Measurements from ENCODE around the gene PRR30. TPM values are rescaled to one million over a fixed set of nuclear protein-coding genes. Genes with fewer than 3 reads are reported as not detected.
A peak's percentile ranks its signal among the peaks of the same experiment; 100 is the strongest.

The PRR30 gene
- total and polyA plus RNA-seq, 7 donors = not detected

- intact Hi-C loops (cut with DNase I) = no loop called here
Observed at GRCh38 chr2:27105981-27106380, 33.2 kb downstream of the PRR30 start.

GRCh38 chr2:27102329-27102728, 36.9 kb downstream of the PRR30 start:
- peak in 1 of 2 donors; percentile 6 for DNase-seq
- intact Hi-C loops (cut with DNase I) = no loop called here
- WGBS, 3 donors = 71 to 84% (median 77%) methylated on average over 5 of the region's 5 CpGs

More at GRCh38 chr2:27105981-27106380, 33.2 kb downstream of the PRR30 start:
- WGBS, 3 donors = 66 to 77% (median 74%) methylated on average over 3 of the region's 3 CpGs
- Histone ChIP-seq H3K4me1 (no peaks in the 10 kb centered on the region), H3K27ac (no peak overlapping the region), H3K27me3 (ENCODE audit: insufficient read depth in 3 of 3, low read length in 2 of 3) (no peaks in the 10 kb centered on the region), H3K4me3 (no peak overlapping the region), H3K36me3 (ENCODE audit: insufficient read depth in 1 of 2, low read depth in 1 of 2) (no peaks in the 10 kb centered on the region), H3K9me3 (no peaks in the 10 kb centered on the region)
- no peak for ATAC-seq
- DNase-seq = no peak
- no peak for TF ChIP-seq CTCF (IDR thresholded peaks at IDR 0.05)

GRCh38 chr2:27100036-27100435, 39.2 kb downstream of the PRR30 start:
- no peaks in the 10 kb centered on the region for H3K9me3 ChIP-seq
- no peaks in the 10 kb centered on the region for H3K27me3 ChIP-seq (ENCODE audit: insufficient read depth in 3 of 3, low read length in 2 of 3)
- H3K4me3 ChIP-seq = no peak overlapping the region
- intact Hi-C loops (cut with DNase I) = no loop called here
- H3K36me3 ChIP-seq (ENCODE audit: insufficient read depth in 1 of 2, low read depth in 1 of 2) = no peaks in the 10 kb centered on the region
- peaks cover 14% of the 10 kb centered on the region for H3K4me1 ChIP-seq
- 82 to 84% (median 82%) methylated on average over 10 of the region's 10 CpGs for WGBS, 3 donors
- no peak for TF ChIP-seq CTCF (IDR thresholded peaks at IDR 0.05)
- H3K27ac ChIP-seq = no peak overlapping the region
- ATAC-seq = no peak
- peak in 1 of 2 donors; percentile 46 for DNase-seq

More at GRCh38 chr2:27102329-27102728, 36.9 kb downstream of the PRR30 start:
- Histone ChIP-seq H3K27me3 (ENCODE audit: insufficient read depth in 3 of 3, low read length in 2 of 3) (no peaks in the 10 kb centered on the region), H3K36me3 (ENCODE audit: insufficient read depth in 1 of 2, low read depth in 1 of 2) (no peaks in the 10 kb centered on the region), H3K4me1 (no peaks in the 10 kb centered on the region), H3K9me3 (no peaks in the 10 kb centered on the region), H3K4me3 (no peak overlapping the region), H3K27ac (no peak overlapping the region)
- ATAC-seq = no peak
- no peak for TF ChIP-seq CTCF (IDR thresholded peaks at IDR 0.05)

- H3K27me3 ChIP-seq (ENCODE audit: insufficient read depth in 3 of 3, low read length in 2 of 3) = no peaks in the 10 kb centered on the region
- no peak for TF ChIP-seq CTCF (IDR thresholded peaks at IDR 0.05)
- 88 to 93% (median 90%) methylated on average over 18 to 19 of the region's 19 CpGs for WGBS, 3 donors
- ATAC-seq (no peak), DNase-seq (peak in 1 of 2 donors; percentile 40)
- no peak overlapping the region for H3K27ac ChIP-seq
- no peaks in the 10 kb centered on the region for H3K9me3 ChIP-seq
- peaks cover 14% of the 10 kb centered on the region for H3K4me1 ChIP-seq
- H3K36me3 ChIP-seq (ENCODE audit: insufficient read depth in 1 of 2, low read depth in 1 of 2) = no peaks in the 10 kb centered on the region
- no peak overlapping the region for H3K4me3 ChIP-seq
- intact Hi-C loops (cut with DNase I) = loop anchor here (5.0 to 10.0 kb wide), 3 partner anchors 93 to 185 kb away; partner anchors contain the start of genes DNAJC5G (in 1 of the 2) and TRIM54 (in 1 of the 2)
Observed at GRCh38 chr2:27099334-27099955, 39.8 kb downstream of the PRR30 start.

Measured in psoas muscle (tissue), 8 donors.